ENCODE data around the gene HMGB1.

Gene HMGB1

GRCh38 chr13:30413842-30414241 is 51.9 kb downstream of the HMGB1 start:
- Histone ChIP-seq H3K36me3 (ENCODE audit: insufficient read depth, low read length) (no peaks in the 10 kb centered on the region), H2AFZ (ENCODE audit: low read depth, low read length) (no peak overlapping the region), H3K4me3 (ENCODE audit: low read length) (no peak overlapping the region), H3K27me3 (ENCODE audit: insufficient read depth, low read length) (peaks cover 13% of the 10 kb centered on the region), H3K9me3 (ENCODE audit: low read length) (peaks cover 5% of the 10 kb centered on the region), H3K4me1 (ENCODE audit: insufficient read depth, low read length) (no peaks in the 10 kb centered on the region)

- Histone ChIP-seq H3K9me3 (ENCODE audit: low read length) (peaks cover 7% of the 10 kb centered on the region), H3K4me1 (ENCODE audit: insufficient read depth, low read length) (no peaks in the 10 kb centered on the region), H3K4me3 (ENCODE audit: low read length) (no peak overlapping the region), H2AFZ (ENCODE audit: low read depth, low read length) (no peak overlapping the region), H3K27me3 (ENCODE audit: insufficient read depth, low read length) (peaks cover 7% of the 10 kb centered on the region), H3K36me3 (ENCODE audit: insufficient read depth, low read length) (no peaks in the 10 kb centered on the region)
Measured at GRCh38 chr13:30412346-30412745, 53.4 kb downstream of the HMGB1 start.

- Histone ChIP-seq H3K36me3 (ENCODE audit: insufficient read depth, low read length) (no peaks in the 10 kb centered on the region), H3K4me3 (ENCODE audit: low read length) (no peak overlapping the region), H3K4me1 (ENCODE audit: insufficient read depth, low read length) (no peaks in the 10 kb centered on the region), H3K27me3 (ENCODE audit: insufficient read depth, low read length) (peaks cover 7% of the 10 kb centered on the region), H2AFZ (ENCODE audit: low read depth, low read length) (no peak overlapping the region), H3K9me3 (ENCODE audit: low read length) (peaks cover 7% of the 10 kb centered on the region)
Measured at GRCh38 chr13:30410705-30411125, 55.0 kb downstream of the HMGB1 start.

GRCh38 chr13:30409886-30410704 is 55.6 kb downstream of the HMGB1 start:
- Histone ChIP-seq H3K27me3 (ENCODE audit: insufficient read depth, low read length) (peaks cover 5% of the 10 kb centered on the region), H3K4me3 (ENCODE audit: low read length) (no peak overlapping the region), H3K4me1 (ENCODE audit: insufficient read depth, low read length) (no peaks in the 10 kb centered on the region), H3K9me3 (ENCODE audit: low read length) (peaks cover 7% of the 10 kb centered on the region), H2AFZ (ENCODE audit: low read depth, low read length) (no peak overlapping the region), H3K36me3 (ENCODE audit: insufficient read depth, low read length) (no peaks in the 10 kb centered on the region)

GRCh38 chr13:30408319-30409101 is 57.2 kb downstream of the HMGB1 start:
- Histone ChIP-seq H3K27me3 (ENCODE audit: insufficient read depth, low read length) (peaks cover 9% of the 10 kb centered on the region), H3K4me3 (ENCODE audit: low read length) (no peak overlapping the region)

GRCh38 chr13:30406779-30407416 is 58.8 kb downstream of the HMGB1 start:
- peaks cover 9% of the 10 kb centered on the region for H3K27me3 ChIP-seq (ENCODE audit: insufficient read depth, low read length)
- H3K9me3 ChIP-seq (ENCODE audit: low read length), result peaks cover 7% of the 10 kb centered on the region
- H2AFZ ChIP-seq (ENCODE audit: low read depth, low read length), result no peak overlapping the region
- H3K36me3 ChIP-seq (ENCODE audit: insufficient read depth, low read length), result no peaks in the 10 kb centered on the region
- no peaks in the 10 kb centered on the region for H3K4me1 ChIP-seq (ENCODE audit: insufficient read depth, low read length)
- no peak overlapping the region for H3K4me3 ChIP-seq (ENCODE audit: low read length)

More at GRCh38 chr13:30408319-30409101, 57.2 kb downstream of the HMGB1 start:
- Histone ChIP-seq H3K36me3 (ENCODE audit: insufficient read depth, low read length) (no peaks in the 10 kb centered on the region), H3K4me1 (ENCODE audit: insufficient read depth, low read length) (no peaks in the 10 kb centered on the region), H2AFZ (ENCODE audit: low read depth, low read length) (no peak overlapping the region), H3K9me3 (ENCODE audit: low read length) (peaks cover 7% of the 10 kb centered on the region)

Data from neuron (in vitro differentiated cells).